ENCODE results near the gene IGF2R.
A peak's percentile ranks its signal among the peaks of the same experiment; 100 is the strongest.

The IGF2R gene

DNA sequence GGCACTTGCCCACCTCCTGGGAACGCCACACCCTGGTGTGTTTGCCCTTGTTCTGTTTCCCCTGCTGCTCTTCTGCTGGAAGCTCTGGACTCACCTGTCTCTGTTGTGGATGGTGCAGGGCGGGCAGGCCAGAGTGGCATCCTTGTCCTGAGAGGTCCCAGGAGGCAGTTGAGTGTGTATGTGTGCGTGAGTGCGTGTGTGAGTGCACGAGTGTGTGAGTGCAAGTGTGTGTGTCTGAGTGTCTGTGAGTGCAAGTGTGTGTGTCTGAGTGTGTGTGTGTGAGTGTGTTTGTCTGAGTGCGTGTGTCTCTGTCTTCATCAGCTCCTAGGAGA, 12.2 kb downstream of the IGF2R start:
- Histone ChIP-seq H3K27me3 (no peaks in the 10 kb centered on the region), H3K27ac (peak overlapping the region; percentile 80), H3K4me1 (peaks cover 92% of the 10 kb centered on the region), H3K9ac (peak overlapping the region; percentile 64), H3K36me3 (no peaks in the 10 kb centered on the region), H4K20me1 (peaks cover 90% of the 10 kb centered on the region), H3K4me2 (peak overlapping the region; percentile 93), H3K9me3 (no peaks in the 10 kb centered on the region), H3K4me3 (peak overlapping the region; percentile 42; the same call in 1 of the 2 replicates)
- no peak for TF ChIP-seq Cebpa-rat (IDR thresholded peaks at IDR 0.05)

DNA sequence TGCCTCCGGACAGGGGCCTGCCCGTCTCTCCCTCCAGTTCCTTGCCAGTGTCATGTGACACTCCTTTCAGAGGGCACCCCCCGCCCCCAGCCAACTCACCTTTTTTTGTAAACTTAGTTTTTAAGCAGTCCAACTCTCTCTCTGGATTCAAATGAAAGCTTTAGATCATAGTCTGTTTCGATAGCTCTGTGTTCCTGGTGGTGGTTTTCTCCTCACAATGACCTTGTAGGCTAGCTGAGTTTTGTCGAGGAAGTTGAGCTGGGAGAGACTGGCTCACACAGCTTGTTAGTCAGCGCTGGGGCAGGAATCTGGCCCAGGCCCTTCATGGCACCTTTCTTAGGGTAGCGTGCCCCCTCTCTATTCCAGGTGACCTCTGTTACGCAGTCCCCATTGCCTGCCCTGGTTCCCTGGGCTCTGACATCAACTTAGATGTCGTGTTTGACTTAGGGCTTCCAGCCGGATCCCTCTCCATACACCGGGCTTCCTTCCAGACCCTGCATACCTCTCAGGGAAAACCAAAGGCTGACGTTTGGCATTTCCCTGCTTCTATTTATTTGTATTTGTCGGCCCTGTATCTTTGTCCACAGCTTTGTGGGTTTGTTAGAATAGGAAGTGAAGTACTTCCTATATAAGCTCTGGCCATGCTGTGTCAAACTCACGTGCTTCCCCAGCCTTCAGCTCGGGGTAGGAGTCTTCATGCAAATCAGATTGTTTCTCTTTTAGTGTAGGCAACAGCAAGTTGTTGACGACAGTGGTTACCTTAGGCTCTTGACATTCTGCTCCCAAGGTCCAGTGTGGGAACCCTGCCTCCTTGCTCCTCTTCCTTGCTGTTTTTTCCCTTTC, 12.7 kb downstream of the IGF2R start:
- peak overlapping the region; percentile 93 for H3K4me2 ChIP-seq
- H4K20me1 ChIP-seq = peaks cover 90% of the 10 kb centered on the region
- peak overlapping the region; percentile 42 for H3K4me3 ChIP-seq
- no peaks in the 10 kb centered on the region for H3K9me3 ChIP-seq
- peak overlapping the region; percentile 64 for H3K9ac ChIP-seq
- H3K27ac ChIP-seq = peak overlapping the region; percentile 80
- H3K27me3 ChIP-seq = no peaks in the 10 kb centered on the region
- peaks cover 86% of the 10 kb centered on the region for H3K4me1 ChIP-seq
- H3K36me3 ChIP-seq = no peaks in the 10 kb centered on the region
- TF ChIP-seq Cebpa-rat (IDR thresholded peaks at IDR 0.05) = no peak

DNA sequence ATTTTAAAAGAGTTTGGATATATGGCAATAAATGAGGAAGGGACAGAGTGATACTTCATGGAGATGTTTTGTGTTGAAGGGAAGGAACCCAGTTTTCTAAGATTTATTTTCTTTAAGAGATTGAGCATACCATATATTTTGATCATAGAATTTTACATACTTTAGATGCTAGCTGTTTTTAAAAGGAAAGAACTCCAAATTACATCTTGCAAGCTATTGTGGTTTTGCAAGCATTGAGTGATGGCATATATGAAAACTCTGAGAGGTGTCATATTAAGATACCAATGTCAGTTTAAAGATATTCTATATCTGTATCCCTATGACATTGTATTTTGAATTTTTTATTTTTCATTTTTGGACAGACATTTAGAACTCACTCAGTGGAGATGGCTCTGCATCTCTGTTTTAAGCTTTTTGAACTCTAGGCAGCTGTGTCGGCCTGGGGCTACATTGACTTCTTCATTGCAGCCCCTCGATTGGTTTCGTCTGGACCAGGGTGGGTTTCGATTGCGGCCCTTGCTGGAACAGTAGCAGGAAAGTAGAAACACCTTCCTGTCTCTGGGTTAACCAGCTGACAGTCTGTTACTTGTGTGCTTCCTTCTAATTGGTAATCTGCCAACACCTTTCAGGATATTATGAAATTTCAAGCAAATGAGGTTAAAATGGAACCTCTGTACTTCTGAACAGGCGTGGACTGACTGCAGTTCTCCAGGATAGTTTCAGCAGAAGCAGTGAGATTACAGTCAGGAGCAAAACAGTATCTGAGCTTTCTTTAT, 14.0 kb downstream of the IGF2R start:
- Histone ChIP-seq H3K4me2 (peak overlapping the region; percentile 93), H3K27me3 (no peaks in the 10 kb centered on the region), H3K27ac (no peak overlapping the region), H3K4me3 (no peak overlapping the region), H3K9ac (no peak overlapping the region), H3K4me1 (peaks cover 73% of the 10 kb centered on the region), H3K9me3 (no peaks in the 10 kb centered on the region), H4K20me1 (peaks cover 91% of the 10 kb centered on the region), H3K36me3 (peaks cover 5% of the 10 kb centered on the region; the same call in 1 of the 2 replicates)
- TF ChIP-seq Cebpa-rat (IDR thresholded peaks at IDR 0.05) = no peak

DNA sequence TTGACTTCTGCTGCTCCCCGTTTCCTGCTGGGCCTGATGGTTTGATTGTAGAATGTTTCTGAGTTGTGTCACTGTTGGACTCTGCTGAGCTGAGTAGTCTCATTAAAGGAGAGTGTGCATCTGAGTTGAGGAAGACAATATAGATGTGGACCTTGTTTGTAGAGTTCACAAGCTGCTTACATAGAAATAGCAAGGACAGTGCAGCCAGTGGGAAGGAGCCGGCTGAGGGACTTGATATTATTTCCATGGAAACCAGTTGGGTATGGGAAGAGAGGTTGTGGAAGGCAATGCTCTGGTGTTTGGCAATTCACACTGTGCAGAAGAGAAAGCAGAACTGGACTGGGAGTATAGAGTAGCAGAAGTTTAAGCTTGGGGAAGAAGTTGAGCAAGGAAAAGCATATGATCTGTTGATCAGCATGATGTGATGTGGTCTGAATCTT, 14.8 kb downstream of the IGF2R start:
- H3K4me1 ChIP-seq = peaks cover 66% of the 10 kb centered on the region
- no peak overlapping the region for H3K9ac ChIP-seq
- H4K20me1 ChIP-seq = peaks cover 91% of the 10 kb centered on the region
- TF ChIP-seq Cebpa-rat (IDR thresholded peaks at IDR 0.05) = no peak
- H3K36me3 ChIP-seq = peaks cover 5% of the 10 kb centered on the region; the same call in 1 of the 2 replicates
- H3K9me3 ChIP-seq = no peaks in the 10 kb centered on the region
- no peak overlapping the region for H3K27ac ChIP-seq
- H3K4me2 ChIP-seq = peak overlapping the region; percentile 93
- H3K4me3 ChIP-seq = no peak overlapping the region
- H3K27me3 ChIP-seq = no peaks in the 10 kb centered on the region

DNA sequence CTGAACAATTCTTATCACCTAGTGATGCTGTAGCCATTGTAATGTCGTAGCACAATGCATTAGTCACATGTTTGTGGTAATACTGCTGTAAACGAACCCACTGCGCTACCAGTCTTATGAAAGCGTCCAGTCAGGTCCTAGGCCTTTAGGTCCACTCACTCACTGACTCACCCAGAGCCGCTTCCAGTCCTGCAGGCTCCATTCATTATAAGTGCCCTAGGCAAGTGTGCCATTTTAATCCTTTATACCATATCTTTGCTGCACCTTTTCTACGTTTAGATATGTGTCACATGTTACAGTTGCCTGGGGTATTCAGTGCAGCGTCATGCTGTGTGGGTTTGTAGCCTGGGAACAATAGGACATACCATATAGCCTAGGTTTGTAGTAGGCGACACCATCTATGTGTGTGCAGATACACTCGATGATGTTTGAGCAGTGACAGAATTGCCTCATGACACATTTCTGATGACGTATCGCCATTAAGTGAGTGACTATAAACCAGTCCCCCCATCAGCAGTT, 15.4 kb downstream of the IGF2R start:
- Histone ChIP-seq H3K4me1 (peaks cover 65% of the 10 kb centered on the region), H3K36me3 (peaks cover 5% of the 10 kb centered on the region; the same call in 1 of the 2 replicates), H3K9me3 (no peaks in the 10 kb centered on the region), H3K4me2 (no peak overlapping the region), H4K20me1 (peaks cover 93% of the 10 kb centered on the region), H3K9ac (no peak overlapping the region), H3K27me3 (no peaks in the 10 kb centered on the region), H3K4me3 (no peak overlapping the region), H3K27ac (no peak overlapping the region)
- no peak for TF ChIP-seq Cebpa-rat (IDR thresholded peaks at IDR 0.05)

DNA sequence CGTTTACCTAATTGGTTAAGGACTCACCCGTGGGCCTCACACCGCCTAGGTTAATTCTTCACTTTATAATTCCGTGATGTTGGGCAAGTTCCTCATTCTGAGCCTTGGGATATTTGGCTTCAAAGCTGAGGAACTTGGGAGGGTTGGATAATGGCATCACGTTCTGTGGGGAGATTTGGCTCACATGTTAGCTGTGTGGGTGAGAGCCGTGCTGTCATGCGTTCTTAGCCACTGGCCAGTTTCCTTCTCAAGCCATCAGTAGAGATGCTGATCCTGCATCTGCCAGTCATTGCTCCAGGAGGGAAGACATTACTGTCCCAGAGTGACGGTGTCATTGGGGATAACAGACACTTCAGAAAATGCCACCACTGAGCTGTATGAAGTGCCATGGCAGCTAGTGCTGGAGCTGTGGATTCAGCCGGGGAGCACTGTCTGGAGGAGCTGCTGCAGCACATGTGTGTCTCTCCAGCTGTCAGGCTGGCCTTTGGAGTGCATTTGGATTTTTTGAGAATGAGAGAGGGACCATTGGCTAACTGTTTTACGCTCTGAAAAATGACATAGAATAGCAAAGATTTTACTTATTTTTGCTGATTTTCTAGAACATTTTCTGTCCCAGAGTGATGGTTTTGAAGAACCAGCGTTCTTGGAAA, 16.5 kb downstream of the IGF2R start:
- no peak for TF ChIP-seq Cebpa-rat (IDR thresholded peaks at IDR 0.05)
- no peaks in the 10 kb centered on the region for H3K27me3 ChIP-seq
- H3K27ac ChIP-seq = no peak overlapping the region
- no peak overlapping the region for H3K9ac ChIP-seq
- peaks cover 5% of the 10 kb centered on the region; the same call in 1 of the 2 replicates for H3K36me3 ChIP-seq
- peaks cover 100% of the 10 kb centered on the region for H4K20me1 ChIP-seq
- H3K4me3 ChIP-seq = no peak overlapping the region
- peaks cover 59% of the 10 kb centered on the region for H3K4me1 ChIP-seq
- H3K9me3 ChIP-seq = no peaks in the 10 kb centered on the region
- H3K4me2 ChIP-seq = no peak overlapping the region

DNA sequence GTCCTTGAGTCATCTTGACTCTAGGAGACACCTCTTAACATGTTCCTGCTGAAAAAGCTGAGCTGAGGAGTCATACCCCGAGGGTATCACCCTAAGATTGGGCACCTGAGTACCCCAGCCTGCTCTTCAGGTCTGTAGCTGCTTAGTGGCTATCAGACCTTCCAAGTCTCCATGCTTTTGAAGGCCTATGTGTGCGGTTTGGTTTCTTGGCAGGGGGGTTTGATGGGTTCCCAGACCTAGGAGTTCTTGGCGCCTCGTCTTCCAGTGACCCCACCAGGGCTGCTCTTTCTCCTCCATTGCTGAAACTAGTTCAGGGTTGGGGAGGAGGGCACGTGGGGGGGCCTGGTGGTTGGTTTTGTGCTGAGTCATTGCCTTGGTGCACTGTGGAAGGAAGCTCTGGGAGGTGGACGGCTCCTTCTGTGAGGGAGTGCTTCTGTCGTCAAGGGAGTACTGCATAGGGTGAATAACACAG, 20.1 kb downstream of the IGF2R start:
- H3K4me2 ChIP-seq = peak overlapping the region; percentile 8; the same call in 1 of the 2 replicates
- no peak for TF ChIP-seq Cebpa-rat (IDR thresholded peaks at IDR 0.05)

DNA sequence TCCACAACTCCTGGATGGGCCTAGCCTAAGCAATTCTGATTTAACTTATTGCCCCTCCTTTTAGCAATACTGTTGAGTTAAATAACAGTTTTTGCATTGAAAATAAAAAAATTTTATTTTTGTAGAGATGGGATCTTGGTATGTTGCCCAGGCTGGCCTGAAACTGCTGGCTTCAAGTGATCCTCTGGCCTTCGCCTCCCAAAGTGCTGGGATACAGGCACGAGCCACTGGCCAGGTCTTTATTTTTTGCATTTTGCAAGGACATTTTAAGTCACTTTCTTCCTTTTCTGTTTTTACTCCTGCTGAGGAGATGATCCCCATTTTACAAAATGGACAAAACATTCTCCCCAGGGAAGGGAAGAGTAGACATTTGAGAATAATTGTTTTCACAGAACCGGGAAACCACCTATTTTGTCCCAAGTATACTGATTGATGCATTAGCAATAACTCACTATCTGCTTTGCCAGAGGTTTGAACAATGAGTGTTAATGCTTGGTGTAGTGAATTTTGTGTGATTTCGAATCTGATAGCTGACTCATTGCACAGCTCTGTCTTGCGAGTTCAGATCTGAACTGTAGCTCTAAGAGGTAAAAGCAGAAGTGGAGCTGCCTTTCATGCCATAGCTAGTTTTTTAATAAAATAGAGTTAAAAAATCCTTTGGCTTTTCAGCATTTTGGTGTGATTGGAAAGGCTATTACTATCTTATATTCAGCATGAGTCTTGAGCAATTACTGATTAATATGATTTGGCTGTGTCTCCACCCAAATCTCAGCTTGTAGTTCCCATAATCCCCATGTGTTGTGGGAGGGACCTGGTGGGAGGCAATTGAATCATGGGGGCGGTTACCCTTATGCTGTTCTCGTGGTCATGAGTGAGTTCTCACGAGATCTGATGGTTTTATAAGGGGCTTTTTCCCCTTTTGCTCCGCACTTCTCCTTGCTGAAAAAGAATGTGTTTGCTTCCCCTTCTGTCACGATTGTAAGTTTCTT, 20.9 kb downstream of the IGF2R start:
- Histone ChIP-seq H3K4me2 (peak overlapping the region; percentile 8; the same call in 1 of the 2 replicates), H3K27ac (no peak overlapping the region)

More for the DNA sequence above, 20.1 kb downstream of the IGF2R start:
- no peaks in the 10 kb centered on the region for H3K27me3 ChIP-seq
- no peak overlapping the region for H3K4me3 ChIP-seq
- no peak overlapping the region for H3K9ac ChIP-seq
- H3K9me3 ChIP-seq = peaks cover 22% of the 10 kb centered on the region
- H3K36me3 ChIP-seq = peaks cover 36% of the 10 kb centered on the region
- H3K4me1 ChIP-seq = peaks cover 23% of the 10 kb centered on the region
- no peak overlapping the region for H3K27ac ChIP-seq
- H4K20me1 ChIP-seq = peaks cover 96% of the 10 kb centered on the region

More for the DNA sequence above, 20.9 kb downstream of the IGF2R start:
- H3K4me3 ChIP-seq = no peak overlapping the region
- H3K36me3 ChIP-seq = peaks cover 44% of the 10 kb centered on the region
- no peak overlapping the region for H3K9ac ChIP-seq
- peaks cover 91% of the 10 kb centered on the region for H4K20me1 ChIP-seq
- no peak for TF ChIP-seq Cebpa-rat (IDR thresholded peaks at IDR 0.05)
- peaks cover 29% of the 10 kb centered on the region for H3K9me3 ChIP-seq
- no peaks in the 10 kb centered on the region for H3K27me3 ChIP-seq
- peaks cover 16% of the 10 kb centered on the region; the same call in 1 of the 2 replicates for H3K4me1 ChIP-seq

Data from BLaER1 (cell line).